Measurements from ENCODE around the gene SMG6.

- TF ChIP-seq KLF16 (tag by site-specific recombination; IDR thresholded peaks at IDR 0.05): no peak
- TF ChIP-seq, protein P1, sequence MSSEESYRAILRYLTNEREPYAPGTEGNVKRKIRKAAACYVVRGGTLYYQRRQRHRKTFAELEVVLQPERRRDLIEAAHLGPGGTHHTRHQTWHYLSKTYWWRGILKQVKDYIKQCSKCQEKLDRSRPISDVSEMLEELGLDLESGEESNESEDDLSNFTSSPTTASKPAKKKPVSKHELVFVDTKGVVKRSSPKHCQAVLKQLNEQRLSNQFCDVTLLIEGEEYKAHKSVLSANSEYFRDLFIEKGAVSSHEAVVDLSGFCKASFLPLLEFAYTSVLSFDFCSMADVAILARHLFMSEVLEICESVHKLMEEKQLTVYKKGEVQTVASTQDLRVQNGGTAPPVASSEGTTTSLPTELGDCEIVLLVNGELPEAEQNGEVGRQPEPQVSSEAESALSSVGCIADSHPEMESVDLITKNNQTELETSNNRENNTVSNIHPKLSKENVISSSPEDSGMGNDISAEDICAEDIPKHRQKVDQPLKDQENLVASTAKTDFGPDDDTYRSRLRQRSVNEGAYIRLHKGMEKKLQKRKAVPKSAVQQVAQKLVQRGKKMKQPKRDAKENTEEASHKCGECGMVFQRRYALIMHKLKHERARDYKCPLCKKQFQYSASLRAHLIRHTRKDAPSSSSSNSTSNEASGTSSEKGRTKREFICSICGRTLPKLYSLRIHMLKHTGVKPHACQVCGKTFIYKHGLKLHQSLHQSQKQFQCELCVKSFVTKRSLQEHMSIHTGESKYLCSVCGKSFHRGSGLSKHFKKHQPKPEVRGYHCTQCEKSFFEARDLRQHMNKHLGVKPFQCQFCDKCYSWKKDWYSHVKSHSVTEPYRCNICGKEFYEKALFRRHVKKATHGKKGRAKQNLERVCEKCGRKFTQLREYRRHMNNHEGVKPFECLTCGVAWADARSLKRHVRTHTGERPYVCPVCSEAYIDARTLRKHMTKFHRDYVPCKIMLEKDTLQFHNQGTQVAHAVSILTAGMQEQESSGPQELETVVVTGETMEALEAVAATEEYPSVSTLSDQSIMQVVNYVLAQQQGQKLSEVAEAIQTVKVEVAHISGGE (tag by site-specific recombination; conservative IDR thresholded peaks at IDR 0.05; ENCODE audit: low read depth): no peak
- TF ChIP-seq, protein P2, sequence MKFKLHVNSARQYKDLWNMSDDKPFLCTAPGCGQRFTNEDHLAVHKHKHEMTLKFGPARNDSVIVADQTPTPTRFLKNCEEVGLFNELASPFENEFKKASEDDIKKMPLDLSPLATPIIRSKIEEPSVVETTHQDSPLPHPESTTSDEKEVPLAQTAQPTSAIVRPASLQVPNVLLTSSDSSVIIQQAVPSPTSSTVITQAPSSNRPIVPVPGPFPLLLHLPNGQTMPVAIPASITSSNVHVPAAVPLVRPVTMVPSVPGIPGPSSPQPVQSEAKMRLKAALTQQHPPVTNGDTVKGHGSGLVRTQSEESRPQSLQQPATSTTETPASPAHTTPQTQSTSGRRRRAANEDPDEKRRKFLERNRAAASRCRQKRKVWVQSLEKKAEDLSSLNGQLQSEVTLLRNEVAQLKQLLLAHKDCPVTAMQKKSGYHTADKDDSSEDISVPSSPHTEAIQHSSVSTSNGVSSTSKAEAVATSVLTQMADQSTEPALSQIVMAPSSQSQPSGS (tag by site-specific recombination; IDR thresholded peaks at IDR 0.05; ENCODE audit: low read depth): no peak
Measured at GRCh38 chr17:2271985-2272702, 31.4 kb downstream of the SMG6 start.
